Stimulated activated CD4-positive, alpha-beta T cell treated with anti-CD3 and anti-CD28 coated beads, Interleukin-15, amount 100 ng/mL, for 48 hours (primary cell): ENCODE results near the gene ZNRF3.
"Not testable (repeated sequence)": the region's sequence is repeated elsewhere in the genome, so short reads cannot be mapped to it uniquely, and the experiment has no call there.

Experiments used
- DNase-seq, 2 donors: peaks; one replicate each; pipeline ENCODE4 v3.0.0-alpha.2; 2020; ENCODE audit warnings: low read depth in 2 of 2

ZNRF3 gene

GRCh38 chr22:28907311-28908008, 24.1 kb downstream of the ZNRF3 start:
- DNase-seq: peak; percentile 66 to 72

GRCh38 chr22:28908810-28909209, 25.4 kb downstream of the ZNRF3 start:
- DNase-seq: not testable (repeated sequence)

- DNase-seq: peak; percentile 73 to 76
These were observed 26.0 kb downstream of the ZNRF3 start for GRCh38 chr22:28909375-28909774.

- no peak for DNase-seq
These were observed 27.4 kb downstream of the ZNRF3 start for GRCh38 chr22:28910569-28911303.

- DNase-seq: no peak
These were observed 27.9 kb downstream of the ZNRF3 start for GRCh38 chr22:28911304-28911690.

- DNase-seq: no peak
These were observed 28.7 kb downstream of the ZNRF3 start for GRCh38 chr22:28911777-28912669.

GRCh38 chr22:28914201-28914600, 30.8 kb downstream of the ZNRF3 start:
- DNase-seq: no peak

- no peak for DNase-seq
These were observed 32.6 kb downstream of the ZNRF3 start for GRCh38 chr22:28915969-28916368.

- DNase-seq: no peak
These were observed 34.6 kb downstream of the ZNRF3 start for GRCh38 chr22:28917747-28918549.

- no peak for DNase-seq
These were observed 35.3 kb downstream of the ZNRF3 start for GRCh38 chr22:28918550-28919271.

- DNase-seq: no peak
These were observed 37.6 kb downstream of the ZNRF3 start for GRCh38 chr22:28920757-28921584.

GRCh38 chr22:28921585-28921879, 38.2 kb downstream of the ZNRF3 start:
- DNase-seq: no peak

- DNase-seq: no peak
These were observed 39.3 kb downstream of the ZNRF3 start for GRCh38 chr22:28922540-28923244.

- no peak for DNase-seq
These were observed 40.7 kb downstream of the ZNRF3 start for GRCh38 chr22:28923826-28924732.

- DNase-seq: no peak
These were observed 42.5 kb downstream of the ZNRF3 start for GRCh38 chr22:28925916-28926315.

- no peak for DNase-seq
These were observed 44.3 kb downstream of the ZNRF3 start for GRCh38 chr22:28927630-28928029.

- DNase-seq: no peak
These were observed 45.8 kb downstream of the ZNRF3 start for GRCh38 chr22:28929197-28929596.

GRCh38 chr22:28930357-28931007, 47.1 kb downstream of the ZNRF3 start:
- no peak for DNase-seq
